Glomerular endothelial cell (primary cell): ENCODE data around the gene ARHGEF17. TPM values are rescaled to one million over a fixed set of nuclear protein-coding genes. Genes with fewer than 3 reads are reported as not detected.

Experiments used
- DNase-seq: peaks from one replicate; pipeline ENCODE4 v3.0.0-alpha.2; 2011; ENCODE audit warnings: low read depth, low spot score; ENCODE audit errors: extremely low read depth
- total RNA-seq: library from RNA; depleted of rRNA; stranded (reverse); fragments of >200 nt; gene quantifications from 2 replicates; pipeline ENCODE4 v1.2.3, GENCODE V29; 2015

ARHGEF17 gene
- total RNA-seq, 1 donor from 2014 or later = 98.5 TPM

DNA sequence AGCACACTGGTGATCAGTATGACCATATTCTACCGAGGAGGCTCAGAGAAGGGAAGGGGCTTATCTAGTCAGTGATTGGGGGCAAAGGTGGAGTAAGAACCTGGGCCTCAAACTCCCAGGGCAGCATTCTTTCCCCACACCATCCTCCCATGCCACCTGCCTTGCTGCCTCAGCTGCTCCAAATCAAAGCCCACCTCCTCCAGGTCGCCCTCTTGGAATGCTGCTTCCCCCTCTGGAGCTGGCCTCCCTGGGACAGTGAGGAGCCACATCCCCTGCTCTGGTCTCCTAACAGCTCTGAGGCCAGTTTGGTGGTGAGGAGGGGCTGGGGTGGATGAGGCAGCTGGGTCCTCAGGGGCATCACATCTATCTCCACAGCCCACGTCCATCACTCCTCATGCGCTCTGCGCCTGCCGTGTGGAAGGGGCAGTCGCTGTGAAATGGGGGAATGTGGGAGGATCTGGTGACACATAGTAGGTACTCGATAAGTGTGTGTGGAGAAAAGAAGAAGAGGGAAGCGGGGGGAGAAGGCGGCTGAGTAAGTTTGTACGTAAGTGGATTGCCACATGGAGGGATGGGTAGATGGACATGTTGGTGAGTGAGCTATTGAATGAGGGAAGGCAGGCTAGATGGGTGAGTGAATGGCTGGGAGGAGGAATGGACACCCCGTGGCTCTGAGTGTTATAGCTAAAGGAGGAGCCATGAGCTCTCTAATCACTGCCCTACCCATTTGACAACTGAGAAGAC is 16.1 kb upstream of the ARHGEF17 start:
- no peak for DNase-seq

GRCh38 chr11:73292525-73292894 is 15.6 kb upstream of the ARHGEF17 start:
- no peak for DNase-seq

- DNase-seq = no peak
Measured at GRCh38 chr11:73293356-73293936, 14.6 kb upstream of the ARHGEF17 start.

DNA sequence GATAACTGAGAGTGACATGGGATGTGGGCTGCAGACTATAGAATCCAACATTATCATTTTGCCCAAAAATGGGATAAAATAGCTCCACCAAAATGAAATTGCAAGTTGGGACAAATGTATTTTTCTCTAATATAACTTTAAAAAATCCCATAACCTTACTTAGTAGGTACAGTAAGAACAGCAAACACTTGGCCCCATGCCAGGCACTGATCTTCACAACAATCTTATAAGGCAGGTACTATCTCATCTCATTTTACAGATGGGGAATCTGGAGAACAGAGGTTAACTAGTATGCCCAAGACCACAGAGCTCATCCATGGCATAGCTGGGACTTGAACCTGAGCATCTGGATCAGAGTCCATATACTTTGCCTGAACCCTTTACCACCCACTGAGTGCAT is 13.5 kb upstream of the ARHGEF17 start:
- DNase-seq = no peak

- peak; percentile 23 for DNase-seq
Measured at GRCh38 chr11:73295241-73295995, 12.7 kb upstream of the ARHGEF17 start.

GRCh38 chr11:73295996-73296318 is 12.1 kb upstream of the ARHGEF17 start:
- no peak for DNase-seq

- DNase-seq = no peak
Measured at GRCh38 chr11:73296501-73297230, 11.4 kb upstream of the ARHGEF17 start.

GRCh38 chr11:73297231-73297590 is 10.9 kb upstream of the ARHGEF17 start:
- no peak for DNase-seq

DNA sequence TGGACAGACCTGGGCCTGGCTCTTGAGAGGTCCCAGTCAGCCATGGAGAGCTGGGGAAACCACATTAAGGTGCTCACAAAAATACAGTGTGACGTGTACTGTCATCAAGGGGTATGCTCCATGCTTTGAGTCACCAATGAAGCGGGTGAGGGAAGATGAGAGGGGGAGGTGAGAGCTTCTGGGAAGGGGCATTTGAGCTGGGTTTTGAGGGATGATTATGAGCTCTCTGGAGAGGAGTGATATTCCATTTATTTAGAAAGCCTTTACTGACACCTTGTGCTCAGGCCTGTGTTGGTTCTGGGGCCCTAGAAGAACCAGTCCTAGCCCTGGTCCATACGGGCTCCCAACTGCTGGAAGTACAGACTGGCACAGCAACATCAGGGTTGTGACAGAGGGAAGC is 10.4 kb upstream of the ARHGEF17 start:
- no peak for DNase-seq

- DNase-seq = no peak
Measured at GRCh38 chr11:73298233-73298632, 9.8 kb upstream of the ARHGEF17 start.

- no peak for DNase-seq
Measured at GRCh38 chr11:73299751-73300150, 8.3 kb upstream of the ARHGEF17 start.

DNA sequence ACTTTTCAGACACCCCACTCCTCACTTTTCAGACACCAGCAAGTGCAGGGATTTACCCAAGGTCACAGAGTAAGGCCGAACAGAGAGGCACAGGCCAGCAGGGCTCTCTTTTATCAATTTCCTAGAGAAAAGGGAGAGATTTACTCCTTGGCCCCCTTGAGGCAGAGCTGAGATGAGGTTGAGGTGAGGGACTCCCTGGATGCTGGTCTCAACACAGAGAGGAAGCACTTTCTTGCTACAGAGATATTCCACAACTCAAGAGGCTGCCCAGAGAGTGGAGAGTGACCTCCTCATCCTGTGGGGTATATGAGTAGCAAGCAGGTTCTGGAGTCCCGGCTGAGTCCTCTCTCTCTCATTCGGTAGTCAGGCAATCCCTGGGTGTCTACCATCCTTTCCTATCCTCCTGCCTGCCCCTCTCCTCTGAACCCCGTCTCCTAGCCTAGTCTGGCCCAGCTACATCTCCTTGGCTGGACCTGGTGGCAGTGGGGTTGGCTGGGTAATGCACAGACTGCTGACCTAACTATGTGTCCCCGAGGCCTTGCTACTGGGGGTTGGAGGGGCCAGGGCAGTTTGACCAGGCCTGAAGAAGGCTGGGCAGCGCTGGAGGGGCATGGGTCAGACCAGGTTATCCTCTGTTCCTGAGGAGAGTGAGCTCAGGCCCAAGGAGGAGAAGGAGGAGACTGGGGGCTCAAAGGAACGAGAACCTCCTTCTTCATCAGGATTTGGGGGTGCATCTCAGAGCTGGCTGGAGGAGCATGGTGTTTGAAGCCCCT is 1.8 kb upstream of the ARHGEF17 start:
- no peak for DNase-seq

- no peak for DNase-seq
Measured at GRCh38 chr11:73306977-73307322, 1.1 kb upstream of the ARHGEF17 start.

DNA sequence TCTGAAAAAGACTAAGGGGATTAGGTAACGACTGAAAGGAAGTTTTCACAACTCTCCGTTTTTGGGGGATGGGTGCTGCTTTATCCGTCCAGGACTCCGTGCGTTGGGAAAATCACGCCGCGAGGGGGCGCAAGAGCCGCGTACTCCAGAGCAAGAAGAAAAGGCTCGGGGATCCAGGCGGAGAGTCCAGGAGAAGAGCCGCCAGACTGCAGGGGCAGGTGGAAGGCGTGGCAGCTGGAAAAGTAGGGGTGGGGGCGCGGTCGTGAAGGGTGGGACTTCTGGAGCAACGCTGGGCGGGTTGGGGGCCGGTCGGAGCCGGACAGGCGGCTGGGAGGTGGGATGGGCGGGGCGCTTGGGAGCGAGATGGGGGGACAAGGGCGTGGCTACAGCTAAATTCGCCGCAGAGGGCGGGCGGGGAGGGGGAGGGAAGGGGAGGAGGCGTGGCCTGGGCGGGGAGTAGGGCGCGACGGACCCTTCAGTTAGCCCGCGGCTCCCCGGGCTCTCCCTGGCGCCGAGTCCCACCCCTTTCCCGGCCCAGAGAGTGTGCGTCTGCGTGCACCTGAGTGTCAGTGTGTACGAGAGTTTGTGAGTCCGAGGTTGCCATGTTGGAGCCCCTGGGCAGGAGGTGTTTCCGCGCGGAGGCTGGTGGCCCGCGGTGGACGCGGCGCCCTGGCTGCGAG is 613 bp upstream of the ARHGEF17 start:
- peak; percentile 87 for DNase-seq

- no peak for DNase-seq
Measured at GRCh38 chr11:73308961-73309919, 1.2 kb downstream of the ARHGEF17 start.

- DNase-seq = no peak
Measured at GRCh38 chr11:73310076-73310475, 2.0 kb downstream of the ARHGEF17 start.

- no peak for DNase-seq
Measured at GRCh38 chr11:73310661-73311393, 2.8 kb downstream of the ARHGEF17 start.

DNA sequence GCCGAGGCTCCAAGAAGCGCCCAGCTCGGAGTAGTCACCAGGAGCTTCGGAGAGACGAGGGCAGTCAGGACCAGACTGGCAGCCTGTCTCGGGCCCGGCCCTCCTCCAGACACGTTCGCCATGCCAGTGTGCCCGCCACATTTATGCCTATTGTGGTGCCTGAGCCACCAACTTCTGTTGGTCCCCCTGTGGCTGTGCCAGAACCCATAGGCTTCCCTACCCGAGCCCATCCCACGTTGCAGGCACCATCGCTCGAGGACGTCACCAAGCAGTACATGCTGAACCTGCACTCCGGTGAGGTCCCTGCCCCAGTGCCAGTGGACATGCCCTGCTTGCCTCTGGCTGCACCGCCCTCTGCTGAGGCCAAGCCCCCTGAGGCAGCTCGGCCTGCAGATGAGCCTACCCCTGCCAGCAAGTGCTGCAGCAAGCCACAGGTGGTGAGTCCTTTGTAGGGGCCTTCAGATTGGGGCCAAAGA is 3.4 kb downstream of the ARHGEF17 start:
- DNase-seq = no peak
